Stimulated activated CD8-positive, alpha-beta memory T cell treated with anti-CD3 and anti-CD28 coated beads, Interleukin-7, amount 100 ng/mL, for 24 hours (primary cell): ENCODE results near the gene ZNF490.
"Not testable (repeated sequence)": the region's sequence is repeated elsewhere in the genome, so short reads cannot be mapped to it uniquely, and the experiment has no call there.

Experiments used
- DNase-seq: peaks from one replicate; pipeline ENCODE4 v3.0.0-alpha.2; 2020; ENCODE audit warnings: low read depth

The ZNF490 gene

DNA sequence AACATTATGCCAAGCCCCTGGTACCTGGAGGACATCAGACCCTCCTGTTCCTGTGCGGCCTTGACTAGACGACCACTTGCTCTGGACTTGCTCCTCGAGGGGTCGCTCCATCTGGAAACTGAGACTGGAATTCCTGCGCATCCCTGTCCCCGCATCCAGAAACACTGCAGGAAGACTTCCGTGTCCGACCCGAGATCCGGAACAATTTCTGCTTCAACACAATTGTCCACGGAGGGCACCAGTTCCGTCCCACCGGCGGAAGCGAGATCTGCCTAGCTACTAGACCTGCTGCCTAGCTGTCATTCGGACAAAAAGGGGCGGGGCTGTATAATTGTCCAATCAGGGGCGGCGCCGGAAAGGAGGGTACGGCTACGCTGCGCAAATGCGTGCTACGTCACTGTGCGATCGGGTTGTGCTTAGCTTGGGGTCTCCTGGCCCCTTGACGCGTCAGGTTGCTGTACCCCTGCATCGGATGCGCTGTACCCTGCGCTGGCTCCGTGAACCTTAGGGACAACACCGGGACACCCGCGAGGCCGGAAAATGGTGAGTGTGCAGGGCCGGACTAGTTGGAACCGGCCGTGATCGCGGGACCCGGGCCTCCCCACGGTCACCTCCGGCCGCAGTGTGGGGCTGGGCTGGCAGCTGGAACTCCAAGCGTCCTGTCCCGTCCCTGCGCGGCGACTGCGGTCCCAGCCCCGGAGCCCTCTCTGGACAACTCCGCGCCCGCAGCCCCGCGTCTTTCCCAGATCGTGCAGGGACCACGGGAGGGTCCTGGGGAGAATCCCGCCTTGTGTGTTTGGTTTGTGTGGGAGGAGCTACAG, at the start of gene ZNF490, which contains the start of gene ZNF791:
Gene ZNF490 (minus strand): TSS at position 274 of the 821 bp plus-strand sequence. CDS start 133 bp downstream, at position 141.
Gene ZNF791 (plus strand): TSS at position 381 of the 821 bp plus-strand sequence. CDS start 160 bp downstream, at position 541.
- peak; percentile 93 for DNase-seq

- no peak for DNase-seq
These were observed 47.4 kb upstream of the ZNF490 start for GRCh38 chr19:12657966-12658365.

DNA sequence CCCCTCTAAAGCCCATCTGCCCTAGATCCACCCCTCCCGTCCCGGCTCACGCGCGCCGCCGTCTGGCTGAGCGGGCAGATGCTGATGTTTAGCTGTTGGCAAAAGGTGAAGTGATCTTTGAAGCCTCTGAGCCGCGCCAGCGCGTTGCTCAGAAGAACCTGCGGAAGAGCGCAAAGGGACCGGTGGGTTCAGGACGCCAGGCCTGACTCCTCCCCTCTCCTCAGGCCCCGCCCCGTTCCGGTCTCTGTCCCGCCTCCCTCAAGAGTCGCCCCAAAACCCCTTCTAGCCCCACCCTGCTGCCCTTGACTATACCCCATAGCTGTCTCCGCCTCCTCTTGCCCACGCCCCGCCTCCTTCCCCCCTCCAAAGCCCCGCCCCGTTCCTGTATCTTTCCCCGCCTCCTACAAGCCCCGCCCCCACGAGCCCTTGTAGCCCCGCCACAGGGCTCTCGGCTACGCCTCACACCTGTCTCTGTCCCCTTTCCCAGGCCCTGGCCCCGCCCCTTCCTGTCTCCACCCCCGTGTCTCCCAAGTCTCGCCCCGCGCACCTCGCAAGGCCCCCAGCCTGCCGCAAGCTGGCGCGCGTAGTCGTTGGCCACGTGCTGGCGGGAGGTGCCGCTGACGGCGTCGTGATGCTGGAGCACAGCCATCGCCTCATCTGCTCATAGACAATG, 46.4 kb upstream of the ZNF490 start:
- no peak for DNase-seq

DNA sequence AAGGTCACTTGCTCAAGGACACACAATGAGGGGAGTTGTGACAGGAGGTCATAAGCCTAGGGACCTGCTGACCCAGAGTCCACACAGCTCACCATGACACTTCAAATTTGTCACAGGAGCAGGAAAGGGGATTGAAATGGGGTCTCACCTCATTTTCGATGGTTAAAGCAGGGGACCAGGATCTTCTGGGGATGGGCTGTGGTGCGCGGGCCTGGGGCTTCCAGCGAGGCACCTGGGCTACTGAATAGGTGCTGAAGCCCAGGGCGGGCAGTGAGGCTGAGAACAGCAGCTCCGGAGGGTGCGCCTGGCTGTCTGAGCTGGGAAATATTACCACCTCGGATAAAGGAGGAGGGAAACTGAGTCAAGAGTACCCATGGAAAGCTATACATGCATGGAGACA, 44.9 kb upstream of the ZNF490 start:
- DNase-seq, result no peak

DNA sequence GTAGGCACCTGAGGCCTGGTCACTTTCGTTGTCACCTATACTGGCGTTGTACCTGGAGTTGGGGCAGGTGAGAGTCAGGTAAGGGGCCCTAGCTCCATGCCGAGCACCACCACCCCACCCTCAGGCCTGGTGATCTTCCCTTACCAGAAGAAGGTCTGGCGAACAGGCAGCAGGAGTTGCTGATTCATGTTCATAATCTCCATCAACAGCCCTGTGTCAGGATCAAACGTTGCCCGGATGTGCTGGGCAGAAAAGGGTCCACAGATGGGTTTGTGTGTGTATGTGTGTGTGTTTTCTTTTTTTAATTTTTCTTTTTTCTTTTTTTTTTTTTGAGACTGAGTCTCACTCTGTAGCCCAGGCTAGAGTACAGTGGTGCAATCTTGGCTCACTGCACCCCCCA, 41.6 kb upstream of the ZNF490 start:
- no peak for DNase-seq

DNA sequence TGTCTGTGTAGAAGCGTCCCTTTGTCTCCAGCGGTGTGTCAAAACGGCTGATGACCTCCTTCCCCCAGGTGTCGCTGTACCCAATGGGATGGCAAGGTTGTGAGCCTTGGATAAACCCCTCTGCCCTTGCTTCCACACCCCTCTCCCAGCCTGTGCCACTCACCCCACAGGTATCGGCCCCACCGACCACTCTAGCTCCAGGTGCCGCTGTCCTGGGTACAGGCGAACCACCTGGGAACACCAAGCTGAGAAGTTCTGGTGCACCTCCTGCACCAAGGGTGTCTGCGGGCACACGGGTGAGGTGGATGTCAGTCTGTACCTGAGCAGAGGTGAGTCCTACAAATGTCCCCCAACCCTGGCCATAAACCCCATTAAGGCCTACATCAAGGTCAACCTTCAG, 39.3 kb upstream of the ZNF490 start:
- no peak for DNase-seq

GRCh38 chr19:12648088-12648487, 37.5 kb upstream of the ZNF490 start:
- no peak for DNase-seq

DNA sequence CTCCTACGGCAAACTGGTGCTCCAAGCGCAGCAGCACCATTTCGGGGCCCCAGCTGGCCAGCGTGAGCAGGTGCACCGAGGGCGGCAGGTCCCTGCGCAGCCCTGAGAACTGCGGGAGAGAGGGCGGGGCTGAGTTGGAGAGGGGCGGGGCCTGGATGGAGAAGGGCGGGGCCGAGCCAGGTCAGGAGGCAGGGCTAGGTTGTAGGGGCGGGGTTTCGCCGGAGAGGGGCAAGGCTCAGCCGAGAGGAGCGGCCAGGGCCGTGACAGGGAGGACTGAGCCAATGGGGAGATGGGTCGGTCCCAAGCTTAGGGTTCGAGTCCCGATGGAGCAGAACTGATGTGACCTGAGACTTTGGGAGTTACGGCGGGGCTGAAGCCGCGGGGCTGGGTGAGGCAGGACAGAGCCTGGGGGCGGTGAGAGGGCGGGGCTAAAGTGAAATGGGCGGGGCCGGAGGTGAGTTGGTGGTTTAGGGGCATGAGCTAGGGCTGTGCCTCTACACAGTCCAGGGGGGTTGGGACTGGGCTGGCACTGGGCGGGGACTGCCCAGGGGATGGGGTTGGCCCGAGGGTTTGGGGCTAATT, 37.0 kb upstream of the ZNF490 start:
- no peak for DNase-seq

- DNase-seq, result no peak
These were observed 36.4 kb upstream of the ZNF490 start for GRCh38 chr19:12647047-12647446.

DNA sequence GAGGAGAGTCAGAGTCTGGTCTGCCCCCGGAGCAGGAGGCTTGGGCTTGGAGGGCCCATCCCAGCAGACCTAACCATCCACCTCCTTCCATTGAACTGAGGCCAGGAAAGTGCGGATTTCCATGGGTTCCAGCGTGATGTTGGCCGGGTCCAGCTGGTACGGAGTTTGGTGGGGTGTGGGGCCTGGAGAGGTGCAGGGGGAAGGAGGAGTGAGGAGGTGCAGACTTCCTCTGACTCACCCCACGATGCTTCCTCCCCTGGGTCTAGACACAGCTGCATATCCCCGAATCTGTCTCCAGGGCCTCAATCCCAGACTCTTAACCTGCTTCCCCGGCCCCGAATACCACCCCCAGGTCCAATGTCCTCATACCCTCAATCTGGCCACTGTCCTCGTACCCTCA, 35.9 kb upstream of the ZNF490 start:
- no peak for DNase-seq

- not testable (repeated sequence) for DNase-seq
These were observed 33.1 kb upstream of the ZNF490 start for GRCh38 chr19:12643716-12644115.

DNA sequence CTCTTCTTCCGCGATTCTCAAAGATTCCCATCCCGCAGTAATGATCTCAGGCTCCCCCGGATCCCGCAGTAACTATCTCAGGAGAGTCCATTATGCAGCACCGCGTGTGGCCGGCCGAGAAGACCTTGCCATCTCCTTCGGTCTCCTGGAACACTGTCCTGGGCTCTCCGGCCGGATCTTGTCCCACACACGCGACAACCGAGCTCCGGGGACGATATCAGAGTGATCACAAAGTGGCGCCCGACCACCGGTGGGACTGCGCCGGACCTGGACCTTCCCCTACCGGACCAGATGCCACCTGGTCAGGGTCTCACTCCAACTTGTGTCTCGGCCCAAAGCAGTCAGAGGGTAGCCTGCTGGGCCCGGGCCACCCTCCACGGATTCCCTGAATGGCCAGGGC, 31.9 kb upstream of the ZNF490 start:
- no peak for DNase-seq

DNA sequence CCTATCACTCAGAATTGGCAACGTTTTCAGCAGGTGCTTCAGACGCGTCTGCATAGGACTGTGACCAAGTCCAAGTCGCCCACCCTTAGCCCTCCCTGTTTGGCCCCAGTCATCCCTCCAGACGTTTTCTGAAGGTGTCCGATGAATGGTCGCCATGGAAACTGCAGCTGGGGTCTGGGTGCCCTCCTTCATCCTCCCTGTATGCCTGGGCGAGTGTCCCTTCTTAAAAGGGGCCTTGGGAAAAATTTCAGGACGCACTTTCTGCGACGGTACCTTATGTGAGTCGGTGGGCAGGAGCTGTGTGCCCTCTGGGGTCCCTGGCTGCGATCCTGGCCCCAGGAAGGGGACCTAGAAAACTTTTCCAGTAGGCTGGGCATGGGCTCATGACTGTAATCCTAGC, 30.8 kb upstream of the ZNF490 start:
- no peak for DNase-seq

- peak; percentile 74 for DNase-seq
These were observed 29.4 kb upstream of the ZNF490 start for GRCh38 chr19:12639901-12640613.

- DNase-seq, result no peak
These were observed 28.1 kb upstream of the ZNF490 start for GRCh38 chr19:12638611-12639182.

- DNase-seq, result no peak
These were observed 26.0 kb upstream of the ZNF490 start for GRCh38 chr19:12636631-12637030.

DNA sequence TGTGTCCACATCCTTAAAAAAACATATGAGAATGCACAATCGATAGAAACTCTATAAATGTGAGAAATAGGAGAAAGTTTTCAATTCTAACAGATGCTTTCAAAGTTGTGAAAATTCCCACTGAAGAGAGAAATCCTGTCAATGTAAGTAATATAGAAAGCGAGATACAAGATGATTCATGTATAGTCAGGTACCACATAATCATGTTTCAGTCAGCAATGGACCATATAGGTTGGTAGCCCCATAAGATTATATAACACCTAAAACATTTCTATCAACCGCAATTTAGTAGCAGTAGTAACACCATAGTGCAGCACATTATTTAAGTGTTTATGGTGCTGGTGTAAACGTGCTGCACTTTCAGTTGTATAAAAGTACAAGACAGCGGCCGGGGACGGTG, 18.6 kb upstream of the ZNF490 start:
- DNase-seq, result no peak

DNA sequence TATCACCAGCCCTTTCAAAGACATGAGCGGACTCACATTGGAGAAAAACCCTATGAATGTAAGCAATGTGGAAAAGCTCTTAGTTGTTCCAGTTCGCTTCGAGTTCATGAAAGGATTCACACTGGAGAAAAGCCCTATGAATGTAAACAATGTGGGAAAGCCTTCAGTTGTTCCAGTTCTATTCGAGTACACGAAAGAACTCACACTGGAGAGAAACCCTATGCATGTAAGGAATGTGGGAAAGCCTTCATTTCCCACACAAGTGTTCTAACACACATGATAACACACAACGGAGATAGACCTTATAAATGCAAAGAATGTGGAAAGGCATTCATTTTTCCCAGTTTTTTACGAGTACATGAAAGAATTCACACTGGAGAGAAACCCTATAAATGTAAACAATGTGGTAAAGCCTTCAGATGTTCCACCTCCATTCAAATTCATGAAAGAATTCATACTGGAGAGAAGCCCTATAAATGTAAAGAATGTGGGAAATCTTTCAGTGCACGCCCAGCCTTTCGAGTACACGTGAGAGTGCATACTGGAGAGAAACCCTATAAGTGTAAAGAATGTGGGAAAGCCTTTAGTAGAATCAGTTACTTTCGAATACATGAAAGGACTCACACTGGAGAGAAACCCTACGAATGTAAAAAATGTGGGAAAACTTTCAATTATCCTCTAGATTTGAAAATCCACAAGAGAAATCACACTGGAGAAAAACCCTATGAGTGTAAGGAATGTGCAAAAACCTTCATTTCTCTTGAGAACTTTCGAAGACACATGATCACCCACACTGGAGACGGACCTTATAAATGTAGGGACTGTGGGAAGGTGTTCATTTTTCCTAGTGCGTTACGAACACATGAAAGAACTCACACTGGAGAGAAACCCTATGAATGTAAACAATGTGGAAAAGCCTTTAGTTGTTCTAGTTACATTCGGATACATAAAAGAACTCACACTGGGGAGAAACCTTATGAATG, 17.7 kb upstream of the ZNF490 start:
- DNase-seq, result no peak

- DNase-seq, result no peak
These were observed 16.3 kb upstream of the ZNF490 start for GRCh38 chr19:12626958-12627357.

DNA sequence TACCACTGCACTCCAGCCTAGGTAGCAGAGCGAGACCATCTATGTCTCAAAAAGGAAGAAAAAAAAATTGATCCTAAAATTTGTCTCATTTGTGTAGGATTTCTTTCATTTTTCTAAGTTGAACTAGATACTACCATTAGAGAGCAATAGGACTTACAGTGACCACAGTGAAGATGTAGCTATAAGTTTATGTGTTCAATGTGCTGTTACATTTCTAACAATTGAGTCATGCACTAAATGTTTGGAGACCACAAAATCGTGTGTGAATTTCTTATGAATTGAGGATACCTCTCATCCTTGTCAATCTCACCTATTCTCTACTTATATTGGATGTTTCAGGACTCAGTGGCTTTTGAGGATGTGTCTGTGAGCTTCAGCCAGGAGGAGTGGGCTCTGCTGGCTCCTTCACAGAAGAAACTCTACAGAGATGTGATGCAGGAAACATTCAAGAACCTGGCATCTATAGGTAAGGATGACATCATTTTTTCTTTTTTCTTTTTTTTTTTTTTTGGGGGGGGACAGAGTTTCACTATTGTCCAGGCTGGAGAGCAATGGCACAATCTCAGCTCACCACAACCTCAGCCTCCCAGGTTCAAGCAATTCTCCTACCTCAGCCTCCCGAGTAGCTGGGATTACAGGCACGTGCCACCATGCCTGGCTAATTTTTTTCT, 12.9 kb upstream of the ZNF490 start:
- DNase-seq, result no peak
